RWPE2 (cell line): Measurements from ENCODE around the gene RERE.
A peak's percentile ranks its signal among the peaks of the same experiment; 100 is the strongest.

Source experiments
- ATAC-seq: fragments of 200-7000 bp; cut with Tn5 transposase; 3 replicates; pipeline ENCODE4 v1.9.1; 2021; ENCODE audit warnings: low read depth
- DNase-seq: peaks from one replicate; pipeline ENCODE4 v3.0.0-alpha.2; 2020; ENCODE audit warnings: low spot score
- H3K27ac ChIP-seq: fragments of 450-650 bp; 2 replicates; pipeline ENCODE4 v1.5.1; 2017; ENCODE audit warnings: mild to moderate bottlenecking; ENCODE audit not compliant: poor library complexity, severe bottlenecking
- H3K27me3 ChIP-seq: fragments of 250-450 bp; sonication (Bioruptor Pico); 2 replicates; pipeline ENCODE4 v1.5.1; 2021; ENCODE audit warnings: mild to moderate bottlenecking, moderate library complexity; ENCODE audit not compliant: insufficient read depth, poor library complexity, severe bottlenecking
- H3K36me3 ChIP-seq: fragments of 250-450 bp; sonication (Bioruptor Pico); 2 replicates; pipeline ENCODE4 v1.5.1; 2020; ENCODE audit warnings: low read depth, mild to moderate bottlenecking, moderate library complexity
- H3K4me1 ChIP-seq: fragments of 250-450 bp; sonication (Bioruptor Pico); 2 replicates; pipeline ENCODE4 v1.5.1; 2021; ENCODE audit warnings: mild to moderate bottlenecking, moderate library complexity; ENCODE audit not compliant: insufficient read depth, poor library complexity, severe bottlenecking
- H3K4me3 ChIP-seq: fragments of 250-450 bp; sonication (Bioruptor Pico); 2 replicates; pipeline ENCODE4 v1.5.1; 2021; ENCODE audit warnings: mild to moderate bottlenecking, moderate library complexity; ENCODE audit not compliant: severe bottlenecking
- H3K9me3 ChIP-seq: fragments of 250-450 bp; sonication (Bioruptor Pico); 2 replicates; pipeline ENCODE4 v1.5.1; 2021; ENCODE audit warnings: mild to moderate bottlenecking, moderate library complexity; ENCODE audit not compliant: severe bottlenecking
- TF ChIP-seq, protein P1 (sequence below): fragments of 450-650 bp; IDR thresholded peaks from one replicate; pipeline ENCODE4 v1.5.1; 2017; ENCODE audit warnings: mild to moderate bottlenecking, moderate library complexity; ENCODE audit not compliant: poor library complexity, severe bottlenecking

The RERE gene

DNA sequence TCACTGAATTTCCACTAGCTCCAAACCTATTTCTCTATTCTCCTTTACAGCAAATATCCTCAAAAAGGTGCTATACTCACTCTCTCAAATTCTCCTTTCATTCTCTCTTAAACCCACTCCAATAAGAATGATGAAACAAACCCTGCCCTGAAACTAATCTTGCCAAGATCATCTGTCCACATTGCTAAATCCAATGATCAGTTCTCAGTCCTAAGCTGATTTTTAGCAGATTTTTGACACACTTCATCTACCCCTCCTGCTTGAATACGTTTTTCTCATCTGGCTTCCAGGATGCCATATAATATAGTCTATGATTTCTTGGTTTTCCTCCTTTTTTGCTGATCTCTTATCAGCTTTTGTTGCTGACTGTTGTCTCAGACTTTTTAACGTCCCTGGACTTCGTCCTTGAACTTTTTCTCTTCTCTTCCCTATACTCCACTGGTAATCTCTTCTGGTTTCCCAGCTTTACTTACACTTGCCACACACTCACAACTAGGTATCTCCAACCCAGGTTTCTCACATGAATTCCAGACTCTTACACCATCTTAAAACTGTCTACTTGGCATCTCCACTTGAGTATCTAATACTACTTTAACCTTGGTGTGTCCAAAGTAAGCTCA lies 35.3 kb downstream of the RERE start:
- DNase-seq, result no peak
- Histone ChIP-seq H3K27ac (no peak overlapping the region), H3K36me3 (no peaks in the 10 kb centered on the region), H3K27me3 (no peaks in the 10 kb centered on the region), H3K4me3 (no peak overlapping the region), H3K4me1 (no peaks in the 10 kb centered on the region), H3K9me3 (no peaks in the 10 kb centered on the region)
- TF ChIP-seq, protein P1, sequence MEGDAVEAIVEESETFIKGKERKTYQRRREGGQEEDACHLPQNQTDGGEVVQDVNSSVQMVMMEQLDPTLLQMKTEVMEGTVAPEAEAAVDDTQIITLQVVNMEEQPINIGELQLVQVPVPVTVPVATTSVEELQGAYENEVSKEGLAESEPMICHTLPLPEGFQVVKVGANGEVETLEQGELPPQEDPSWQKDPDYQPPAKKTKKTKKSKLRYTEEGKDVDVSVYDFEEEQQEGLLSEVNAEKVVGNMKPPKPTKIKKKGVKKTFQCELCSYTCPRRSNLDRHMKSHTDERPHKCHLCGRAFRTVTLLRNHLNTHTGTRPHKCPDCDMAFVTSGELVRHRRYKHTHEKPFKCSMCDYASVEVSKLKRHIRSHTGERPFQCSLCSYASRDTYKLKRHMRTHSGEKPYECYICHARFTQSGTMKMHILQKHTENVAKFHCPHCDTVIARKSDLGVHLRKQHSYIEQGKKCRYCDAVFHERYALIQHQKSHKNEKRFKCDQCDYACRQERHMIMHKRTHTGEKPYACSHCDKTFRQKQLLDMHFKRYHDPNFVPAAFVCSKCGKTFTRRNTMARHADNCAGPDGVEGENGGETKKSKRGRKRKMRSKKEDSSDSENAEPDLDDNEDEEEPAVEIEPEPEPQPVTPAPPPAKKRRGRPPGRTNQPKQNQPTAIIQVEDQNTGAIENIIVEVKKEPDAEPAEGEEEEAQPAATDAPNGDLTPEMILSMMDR, result no peak
- ATAC-seq, result no peak

DNA sequence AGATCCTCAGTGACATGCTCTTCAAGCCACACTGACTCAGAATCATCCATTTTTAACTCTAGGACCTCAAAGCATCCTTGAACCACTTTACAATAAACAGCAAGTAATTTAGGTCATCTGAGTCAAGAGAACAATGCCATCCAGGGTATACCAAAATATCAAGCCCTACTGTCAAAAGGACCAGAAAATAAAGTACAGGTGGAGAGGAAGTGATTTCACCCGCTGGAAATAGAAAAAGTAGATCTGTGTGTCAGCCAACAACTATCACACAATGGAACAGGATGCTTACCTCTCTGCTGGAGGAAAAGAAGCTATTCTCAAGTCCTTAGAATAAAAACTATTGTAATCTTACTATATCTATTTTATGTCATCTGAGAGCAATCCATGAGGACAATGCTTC lies 37.0 kb downstream of the RERE start:
- H3K27ac ChIP-seq, result no peak overlapping the region
- no peaks in the 10 kb centered on the region for H3K36me3 ChIP-seq
- H3K4me3 ChIP-seq, result no peak overlapping the region
- TF ChIP-seq, protein P1, result no peak
- H3K4me1 ChIP-seq, result no peaks in the 10 kb centered on the region
- no peaks in the 10 kb centered on the region for H3K27me3 ChIP-seq
- no peaks in the 10 kb centered on the region for H3K9me3 ChIP-seq
- DNase-seq (no peak), ATAC-seq (no peak)

DNA sequence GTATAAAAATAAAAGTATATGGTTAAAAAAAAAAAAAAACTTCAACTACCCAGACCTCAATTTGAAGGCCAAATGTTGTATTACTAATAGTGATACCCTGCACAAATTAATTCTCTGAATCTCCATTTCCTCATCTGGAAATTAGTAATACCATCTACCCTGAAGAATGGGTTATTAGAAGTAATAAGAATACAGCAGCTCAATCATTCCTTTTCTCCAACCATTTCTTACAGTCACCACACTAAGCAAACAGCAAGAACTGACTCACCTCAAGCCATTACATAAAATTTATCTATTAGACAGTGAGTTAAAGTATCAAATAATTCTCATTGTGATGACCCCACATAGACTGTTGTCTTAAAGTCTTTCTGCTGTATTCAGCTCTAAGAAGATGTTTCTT lies 39.6 kb downstream of the RERE start:
- TF ChIP-seq, protein P1, result no peak
- H3K4me1 ChIP-seq, result no peaks in the 10 kb centered on the region
- H3K4me3 ChIP-seq, result no peak overlapping the region
- no peak overlapping the region for H3K27ac ChIP-seq
- H3K27me3 ChIP-seq, result no peaks in the 10 kb centered on the region
- ATAC-seq, result 0 out of 3 replicates have a peak, but pooled peaks have one; percentile 35
- no peak for DNase-seq
- H3K9me3 ChIP-seq, result no peaks in the 10 kb centered on the region
- H3K36me3 ChIP-seq, result no peaks in the 10 kb centered on the region

DNA sequence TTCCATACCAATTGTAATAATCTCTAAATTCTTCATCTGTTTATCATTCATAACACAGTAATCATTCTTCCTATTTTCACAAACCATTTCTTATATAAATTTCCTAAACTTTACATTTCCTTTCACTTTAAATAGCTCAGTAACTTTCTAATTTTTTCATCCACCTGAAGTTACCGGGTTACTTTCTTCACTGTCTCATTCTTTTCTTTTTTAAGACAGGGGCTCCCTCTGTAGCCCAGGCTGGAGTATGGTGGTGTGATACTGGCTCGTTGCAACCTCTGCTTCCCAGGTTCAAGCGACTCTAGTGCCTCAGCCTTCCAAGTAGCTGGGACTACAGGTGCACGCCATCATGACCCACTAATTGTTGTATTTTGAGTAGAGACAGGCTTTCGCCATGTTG lies 41.3 kb downstream of the RERE start:
- H3K9me3 ChIP-seq, result no peaks in the 10 kb centered on the region
- TF ChIP-seq, protein P1, result no peak
- no peaks in the 10 kb centered on the region for H3K27me3 ChIP-seq
- no peak overlapping the region for H3K27ac ChIP-seq
- no peaks in the 10 kb centered on the region for H3K36me3 ChIP-seq
- ATAC-seq (no peak), DNase-seq (no peak)
- H3K4me3 ChIP-seq, result no peak overlapping the region
- no peaks in the 10 kb centered on the region for H3K4me1 ChIP-seq

DNA sequence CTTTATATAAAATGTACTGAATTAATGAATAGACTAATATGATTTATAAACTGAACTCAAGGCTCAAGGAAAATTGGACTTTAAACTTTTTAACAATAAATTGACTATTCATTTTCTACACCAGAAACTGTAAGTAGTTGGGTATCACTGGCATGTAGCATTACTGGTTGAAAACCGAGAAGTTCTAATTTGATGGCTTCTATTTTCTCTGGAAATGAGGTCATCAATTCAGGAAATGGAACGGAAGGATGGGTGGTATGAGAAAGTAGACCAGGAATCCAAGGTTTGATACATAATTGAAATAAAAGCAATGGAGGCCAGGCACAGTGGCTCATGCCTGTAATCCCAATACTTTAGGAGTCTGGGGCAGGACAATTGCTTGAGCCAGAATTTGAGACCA lies 50.4 kb downstream of the RERE start:
- Histone ChIP-seq H3K27me3 (no peaks in the 10 kb centered on the region), H3K27ac (no peak overlapping the region), H3K4me1 (no peaks in the 10 kb centered on the region), H3K36me3 (no peaks in the 10 kb centered on the region), H3K4me3 (no peak overlapping the region), H3K9me3 (no peaks in the 10 kb centered on the region)
- DNase-seq (no peak), ATAC-seq (no peak)
- TF ChIP-seq, protein P1, result no peak
